Small intestine (tissue), 7 donors: Measurements from ENCODE around the gene INTS1. TPM values are rescaled to one million over a fixed set of nuclear protein-coding genes. Genes with fewer than 3 reads are reported as not detected.

Source experiments
- DNase-seq, 2 donors: peaks; one replicate each; pipeline versions ENCODE4 v3.0.0 to v3.0.0-alpha.2; 2013
- FAIRE-seq: peaks from 2 replicates; lab custom pipeline; 2012; peaks lifted over from hg19 to GRCh38; lab: Jason Lieb, UNC
- H3K27ac ChIP-seq, 3 donors: one replicate each; pipeline ENCODE4 v1.5.1; 2013; ENCODE audit warnings: low read length in 2 of 3, mild to moderate bottlenecking in 2 of 3, control low read depth in 1 of 3, inconsistent platforms in 1 of 3, low read depth in 1 of 3, moderate library complexity in 1 of 3
- H3K27me3 ChIP-seq, 3 donors: one replicate each; pipeline ENCODE4 v1.6.1; 2013; ENCODE audit warnings: low read length in 3 of 3, inconsistent platforms in 1 of 3; ENCODE audit not compliant: control insufficient read depth in 3 of 3, insufficient read depth in 3 of 3
- H3K36me3 ChIP-seq, 3 donors: one replicate each; pipeline ENCODE4 v1.6.1; 2013; ENCODE audit warnings: low read length in 3 of 3, inconsistent platforms in 1 of 3, low read depth in 1 of 3, mild to moderate bottlenecking in 1 of 3, moderate library complexity in 1 of 3; ENCODE audit not compliant: control insufficient read depth in 3 of 3, insufficient read depth in 2 of 3
- H3K4me1 ChIP-seq, 3 donors: one replicate each; pipeline ENCODE4 v1.6.1; 2013; ENCODE audit warnings: low read length in 2 of 3, inconsistent platforms in 1 of 3, low read depth in 1 of 3, mild to moderate bottlenecking in 1 of 3, moderate library complexity in 1 of 3; ENCODE audit not compliant: control insufficient read depth in 3 of 3, insufficient read depth in 2 of 3
- H3K4me3 ChIP-seq, 3 donors: one replicate each; pipeline ENCODE4 v1.5.1; 2013; ENCODE audit warnings: low read length in 3 of 3, control low read depth in 1 of 3, inconsistent platforms in 1 of 3, low read depth in 1 of 3, mild to moderate bottlenecking in 1 of 3, moderate library complexity in 1 of 3
- H3K9me3 ChIP-seq, 2 donors: one replicate each; pipeline ENCODE4 v1.6.1; 2013; ENCODE audit warnings: low read depth in 1 of 2, low read length in 1 of 2; ENCODE audit not compliant: control insufficient read depth in 2 of 2, insufficient read depth in 1 of 2
- WGBS, 3 donors: extraction: QIAGEN DNeasy Blood & Tissue Kit; methylation state at CpG; one replicate each; pipeline ENCODE4 v1.1.7; 2013; 5-methylcytosine and 5-hydroxymethylcytosine counted together
- polyA plus RNA-seq, 4 donors: library from polyadenylated mRNA; stranded (reverse) in 3 of 4; unstranded in 1 of 4; fragments of 200-250 nt in 3 of 4; fragments of 120-200 nt in 1 of 4; gene quantifications; one replicate each; pipeline versions ENCODE4 v1.2.1 to v1.2.3, GENCODE V29; 2013
- donor health status: healthy with polysubstance abuse.
- donor health status: control.
- donor health status: control.
- donor health status: Bipolar disorder and iron deficiency.
- donor health status: healthy.

Gene INTS1
- polyA plus RNA-seq, 4 donors: 48.9 to 83.2 (median 68.9) TPM

- peak overlapping the region in 1 of 3 donors; percentile 10 for H3K4me3 ChIP-seq
- H3K27ac ChIP-seq: peak overlapping the region; percentile 75 to 94 (median 84)
- H3K4me1 ChIP-seq: peaks cover 0 to 48% (median 8%) of the 10 kb centered on the region in 3 donors
- FAIRE-seq: no peak
- H3K27me3 ChIP-seq: no peaks in the 10 kb centered on the region
- H3K36me3 ChIP-seq: peaks cover 0 to 39% (median 5%) of the 10 kb centered on the region in 3 donors
- no peaks in the 10 kb centered on the region for H3K9me3 ChIP-seq
- 18 to 32% (median 23%) methylated on average over 16 to 17 of the region's 17 CpGs for WGBS, 3 donors
- DNase-seq: peak; percentile 93 to 95
Measured at GRCh38 chr7:1466524-1467271, 37.5 kb downstream of the INTS1 start.

- Histone ChIP-seq H3K4me1 (peaks cover 0 to 67% (median 8%) of the 10 kb centered on the region in 3 donors), H3K4me3 (no peak overlapping the region), H3K36me3 (peaks cover 0 to 19% (median 0%) of the 10 kb centered on the region in 3 donors), H3K27ac (no peak overlapping the region), H3K9me3 (no peaks in the 10 kb centered on the region), H3K27me3 (no peaks in the 10 kb centered on the region)
- FAIRE-seq: no peak
- DNase-seq: no peak
- WGBS, 3 donors: 71 to 79% (median 78%) methylated on average over 12 of the region's 12 CpGs
Measured at GRCh38 chr7:1464694-1465093, 39.5 kb downstream of the INTS1 start.

GRCh38 chr7:1463676-1464223, 40.4 kb downstream of the INTS1 start:
- Histone ChIP-seq H3K27me3 (no peaks in the 10 kb centered on the region), H3K36me3 (peaks cover 0 to 9% (median 0%) of the 10 kb centered on the region in 3 donors), H3K27ac (peak overlapping the region in 2 of 3 donors; percentile 95), H3K9me3 (no peaks in the 10 kb centered on the region), H3K4me3 (no peak overlapping the region), H3K4me1 (peaks cover 0 to 67% (median 8%) of the 10 kb centered on the region in 3 donors)
- FAIRE-seq (no peak), DNase-seq (peak; percentile 53 to 54)
- 35 to 69% (median 45%) methylated on average over 18 of the region's 18 CpGs for WGBS, 3 donors

GRCh38 chr7:1461646-1462375, 42.4 kb downstream of the INTS1 start:
- no peak overlapping the region for H3K4me3 ChIP-seq
- DNase-seq: peak; percentile 46 to 54
- H3K9me3 ChIP-seq: no peaks in the 10 kb centered on the region
- H3K27ac ChIP-seq: peak overlapping the region; percentile 94 to 95 (median 95)
- H3K27me3 ChIP-seq: no peaks in the 10 kb centered on the region
- peaks cover 0 to 4% (median 0%) of the 10 kb centered on the region in 3 donors for H3K36me3 ChIP-seq
- no peak for FAIRE-seq
- H3K4me1 ChIP-seq: peaks cover 0 to 79% (median 8%) of the 10 kb centered on the region in 3 donors
- WGBS, 3 donors: 25 to 52% (median 48%) methylated on average over 13 to 18 of the region's 18 CpGs

GRCh38 chr7:1460821-1461645, 43.2 kb downstream of the INTS1 start:
- DNase-seq (peak; percentile 89 to 91), FAIRE-seq (no peak)
- Histone ChIP-seq H3K36me3 (peaks cover 0 to 6% (median 0%) of the 10 kb centered on the region in 3 donors), H3K4me3 (peak overlapping the region in 2 of 3 donors; percentile 10 to 43), H3K4me1 (peaks cover 0 to 77% (median 4%) of the 10 kb centered on the region in 3 donors), H3K9me3 (no peaks in the 10 kb centered on the region), H3K27me3 (no peaks in the 10 kb centered on the region), H3K27ac (peak overlapping the region; percentile 94 to 95 (median 95))
- WGBS, 3 donors: 13 to 26% (median 18%) methylated on average over 27 to 30 of the region's 30 CpGs

GRCh38 chr7:1459920-1460820, 44.0 kb downstream of the INTS1 start:
- H3K4me3 ChIP-seq: peak overlapping the region; percentile 18 to 43 (median 19)
- peak overlapping the region; percentile 94 to 95 (median 95) for H3K27ac ChIP-seq
- H3K27me3 ChIP-seq: no peaks in the 10 kb centered on the region
- H3K4me1 ChIP-seq: peaks cover 0 to 79% (median 4%) of the 10 kb centered on the region in 3 donors
- no peak for FAIRE-seq
- no peaks in the 10 kb centered on the region for H3K9me3 ChIP-seq
- WGBS, 3 donors: 7 to 10% (median 7%) methylated on average over 26 to 30 of the region's 30 CpGs
- DNase-seq: peak; percentile 57 to 77
- peaks cover 0 to 10% (median 0%) of the 10 kb centered on the region in 3 donors for H3K36me3 ChIP-seq

GRCh38 chr7:1459512-1459892, 44.7 kb downstream of the INTS1 start:
- H3K4me1 ChIP-seq: peaks cover 0 to 85% (median 4%) of the 10 kb centered on the region in 3 donors
- peaks cover 0 to 15% (median 0%) of the 10 kb centered on the region in 3 donors for H3K36me3 ChIP-seq
- H3K27me3 ChIP-seq: no peaks in the 10 kb centered on the region
- FAIRE-seq (no peak), DNase-seq (peak; percentile 99)
- no peaks in the 10 kb centered on the region for H3K9me3 ChIP-seq
- H3K27ac ChIP-seq: peak overlapping the region in 1 of 3 donors; percentile 95
- WGBS, 3 donors: 0 to 3% (median 1%) methylated on average over 20 to 35 of the region's 35 CpGs
- peak overlapping the region in 2 of 3 donors; percentile 19 to 80 for H3K4me3 ChIP-seq
